GM21723 (cell line): Measurements from ENCODE around the gene MEIS1.

Source experiments
- ATAC-seq: cut with Tn5 transposase; IDR thresholded peaks from one replicate; pipeline ENCODE4 v1.9.1; 2021; ENCODE audit warnings: mild to moderate bottlenecking, moderate library complexity; ENCODE audit not compliant: unreplicated experiment

The MEIS1 gene

DNA sequence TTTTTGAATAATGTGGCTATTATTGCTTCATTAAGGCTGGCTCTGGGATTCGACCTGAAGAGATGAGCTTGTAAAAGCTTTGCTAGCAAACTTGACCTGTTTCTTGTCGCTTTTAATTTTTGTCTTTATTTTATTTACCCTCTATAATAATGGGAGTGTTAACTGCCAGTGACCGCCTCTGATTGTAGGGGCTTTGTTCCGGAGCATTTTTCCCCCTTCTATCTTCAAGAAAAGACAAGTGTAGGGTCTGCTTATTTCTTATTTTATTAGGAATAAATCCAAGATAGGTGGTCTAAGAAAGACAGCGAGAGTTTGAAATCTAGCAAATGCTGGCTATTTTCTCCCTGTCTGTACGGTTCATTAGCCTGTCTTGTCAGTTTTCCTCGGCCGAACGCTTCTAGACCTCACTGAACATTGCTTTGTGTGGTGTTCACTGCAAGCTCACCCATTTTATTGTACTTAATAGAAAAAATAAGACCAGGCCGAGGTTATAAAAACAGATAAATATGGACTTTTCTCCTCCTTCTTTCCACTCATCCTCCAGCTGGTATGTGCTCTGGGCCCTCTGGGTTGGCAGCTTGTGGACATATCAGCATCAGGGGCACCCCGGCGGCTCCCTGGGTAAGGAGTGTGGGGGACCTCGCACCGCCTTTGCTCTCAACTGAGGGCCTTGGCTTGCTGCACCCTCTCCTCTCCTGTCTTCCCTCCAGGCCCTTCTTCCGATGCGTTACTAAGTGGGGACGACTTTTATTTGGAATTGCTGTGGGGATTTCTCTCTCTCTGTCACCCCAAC lies 8.5 kb downstream of the MEIS1 start:
- no peak for ATAC-seq

DNA sequence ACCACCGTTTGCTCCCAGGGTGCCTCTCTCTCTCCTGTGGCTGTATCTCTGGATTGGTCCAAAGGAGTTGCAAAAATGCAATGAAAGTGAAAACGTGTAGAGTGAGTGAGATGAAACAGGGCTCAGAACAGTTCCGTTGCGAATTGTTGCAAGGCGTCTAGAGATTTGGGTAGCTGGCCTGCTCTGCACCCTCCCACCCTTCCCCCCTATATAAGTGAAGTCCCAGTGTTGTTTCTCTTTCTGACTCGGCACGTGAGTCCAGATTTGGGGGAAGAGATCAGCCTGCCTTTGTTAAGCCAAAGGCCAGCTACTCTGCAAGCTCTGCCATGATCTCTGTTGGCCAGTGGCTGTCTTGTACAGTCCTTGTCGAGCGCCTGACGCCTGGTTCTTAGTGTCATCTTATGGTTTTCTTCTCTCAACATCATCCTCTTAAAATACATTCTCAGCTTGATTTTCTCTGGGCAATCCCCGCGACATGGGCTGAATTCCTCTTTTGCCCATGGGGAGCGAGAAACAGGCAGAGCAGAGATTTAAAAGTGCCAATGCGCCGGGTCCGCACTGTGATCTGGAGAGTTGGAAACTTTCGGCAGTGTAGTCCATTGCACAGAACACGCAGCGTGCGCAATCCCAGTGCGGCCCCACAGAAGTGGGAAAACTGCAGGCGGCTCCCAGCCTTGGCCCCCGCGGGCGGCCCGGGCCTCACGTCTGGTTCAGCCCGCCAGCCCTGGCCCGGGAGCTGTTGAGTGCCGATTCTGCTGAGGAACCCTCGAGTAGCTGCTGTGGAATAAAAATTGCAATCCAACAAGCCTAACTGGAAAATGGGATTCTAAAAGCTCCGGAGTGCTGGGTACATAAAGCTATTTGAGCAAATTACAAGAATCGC lies 9.3 kb downstream of the MEIS1 start:
- ATAC-seq: no peak

DNA sequence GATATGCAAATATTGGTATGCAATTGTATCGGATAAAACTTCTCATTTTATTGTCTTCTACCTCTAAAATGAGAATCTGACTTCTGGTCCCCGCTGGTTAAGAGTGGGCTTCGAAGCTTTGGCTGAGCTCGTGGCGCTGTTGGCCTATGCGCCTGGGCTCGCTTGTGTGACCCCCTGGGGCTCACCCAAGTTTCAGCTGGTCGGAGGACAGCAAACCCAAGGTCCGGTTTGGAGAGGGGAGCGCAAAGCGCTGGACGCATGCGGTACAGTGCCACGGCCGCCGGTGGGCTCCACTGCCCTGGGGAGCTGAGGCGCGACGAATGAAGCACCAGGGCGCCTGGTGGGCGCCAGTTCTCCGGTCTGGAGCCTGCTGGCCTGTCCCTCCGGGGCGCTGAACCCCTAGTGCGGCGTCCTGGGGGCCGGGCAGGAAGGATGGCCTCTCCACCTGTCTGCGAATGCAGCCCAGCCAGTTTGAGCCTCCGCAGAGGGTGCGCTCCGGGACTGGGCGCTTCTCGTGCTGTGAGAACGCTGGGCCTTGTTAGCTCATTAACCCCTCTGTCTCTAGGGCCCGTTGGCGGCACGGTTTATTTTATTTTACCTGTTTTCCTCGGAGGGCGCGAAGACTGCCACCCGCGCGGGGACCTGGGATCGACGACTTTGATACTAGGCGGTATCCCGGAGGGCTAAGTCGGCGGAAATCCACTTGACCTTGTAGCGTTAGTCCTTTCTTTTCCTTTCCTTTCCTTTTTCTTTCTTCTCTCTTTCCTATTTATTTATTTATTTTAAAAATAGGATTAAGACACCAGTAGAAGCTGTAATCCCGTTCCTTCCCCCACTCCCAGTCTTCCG lies 10.4 kb downstream of the MEIS1 start:
- no peak for ATAC-seq

DNA sequence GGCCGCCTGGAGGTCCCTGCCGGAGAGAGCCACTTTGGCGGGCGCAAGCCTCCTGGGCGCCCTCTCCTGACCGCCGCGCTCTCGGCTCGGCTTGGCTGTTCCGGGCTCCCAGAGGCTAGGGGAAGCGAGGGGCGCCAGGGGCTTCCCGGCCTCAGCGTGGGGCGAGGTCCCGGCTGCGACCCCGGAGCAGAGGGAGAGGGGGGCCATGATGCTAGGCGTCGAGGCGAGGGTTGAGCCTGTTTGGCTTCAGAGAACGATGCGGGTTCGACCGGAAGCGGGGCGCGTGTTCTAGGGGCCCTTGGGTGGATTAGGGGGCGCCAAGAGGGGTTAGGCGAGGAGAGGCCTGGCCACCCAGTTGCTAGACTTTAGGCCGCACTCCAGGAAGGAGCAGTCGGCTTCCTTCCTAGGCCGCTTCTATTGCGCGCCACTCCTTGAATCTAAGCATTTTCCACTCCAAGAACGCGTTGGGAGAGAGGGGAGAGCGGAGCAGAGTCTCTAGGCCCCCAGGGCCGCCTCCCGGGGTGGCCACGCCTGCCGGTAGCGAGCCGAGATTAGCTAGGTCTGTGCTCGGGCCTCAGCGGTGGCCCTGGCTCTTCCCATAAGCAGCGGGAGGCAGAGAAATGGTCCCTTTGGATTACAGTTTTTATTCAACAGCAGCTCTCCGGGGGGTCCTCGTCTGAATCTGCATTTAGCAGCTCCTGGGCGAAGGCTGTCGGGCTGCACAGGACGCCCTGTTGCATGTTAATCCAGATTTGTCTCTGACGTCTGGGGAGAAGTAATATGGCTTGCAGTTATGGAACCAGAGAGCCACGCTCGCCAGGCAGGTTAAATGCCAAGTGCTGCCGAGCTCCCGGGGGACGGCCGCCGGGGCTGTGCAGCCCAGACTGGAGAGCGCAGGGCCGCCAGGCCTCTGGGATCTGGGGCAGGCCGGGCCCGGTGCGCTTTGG lies 11.3 kb downstream of the MEIS1 start:
- no peak for ATAC-seq

DNA sequence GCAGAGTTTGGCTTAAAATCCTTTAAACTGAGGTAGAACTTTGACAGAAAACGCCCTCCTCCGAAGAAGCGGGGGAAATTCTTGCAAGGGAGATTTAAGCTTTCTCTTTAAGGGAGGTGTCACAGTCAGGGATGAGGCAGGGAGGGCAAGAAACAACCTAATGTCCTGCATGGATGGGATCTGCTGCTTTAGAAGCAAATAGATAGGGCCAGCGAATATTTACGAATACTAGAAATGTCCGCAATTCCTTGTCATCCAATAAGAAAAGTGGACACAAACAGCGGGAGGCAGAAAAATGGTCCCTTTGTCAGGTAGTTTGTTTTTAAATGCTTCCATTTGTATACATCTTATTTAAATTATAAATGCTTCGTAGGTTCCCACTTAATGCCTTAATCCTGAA lies 12.0 kb downstream of the MEIS1 start:
- ATAC-seq: no peak

DNA sequence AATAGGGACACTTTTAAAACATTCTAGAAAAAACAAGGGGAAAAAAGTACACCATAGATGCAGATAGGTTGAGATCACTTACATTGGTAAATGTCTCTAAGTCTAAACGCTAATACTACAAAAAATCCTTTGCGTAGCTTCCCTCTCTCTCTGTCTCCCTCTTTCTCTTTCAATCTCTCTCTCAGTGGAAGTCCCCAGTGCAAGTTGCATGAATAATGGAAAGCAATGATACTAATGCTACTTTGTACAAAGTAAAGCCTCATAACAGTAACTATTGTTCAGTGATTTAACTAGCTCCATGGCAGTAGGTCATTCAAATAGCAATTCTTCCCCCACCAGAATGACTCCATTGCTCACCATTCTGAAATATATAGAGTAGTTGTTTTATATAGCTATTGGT lies 12.8 kb downstream of the MEIS1 start:
- ATAC-seq: no peak

DNA sequence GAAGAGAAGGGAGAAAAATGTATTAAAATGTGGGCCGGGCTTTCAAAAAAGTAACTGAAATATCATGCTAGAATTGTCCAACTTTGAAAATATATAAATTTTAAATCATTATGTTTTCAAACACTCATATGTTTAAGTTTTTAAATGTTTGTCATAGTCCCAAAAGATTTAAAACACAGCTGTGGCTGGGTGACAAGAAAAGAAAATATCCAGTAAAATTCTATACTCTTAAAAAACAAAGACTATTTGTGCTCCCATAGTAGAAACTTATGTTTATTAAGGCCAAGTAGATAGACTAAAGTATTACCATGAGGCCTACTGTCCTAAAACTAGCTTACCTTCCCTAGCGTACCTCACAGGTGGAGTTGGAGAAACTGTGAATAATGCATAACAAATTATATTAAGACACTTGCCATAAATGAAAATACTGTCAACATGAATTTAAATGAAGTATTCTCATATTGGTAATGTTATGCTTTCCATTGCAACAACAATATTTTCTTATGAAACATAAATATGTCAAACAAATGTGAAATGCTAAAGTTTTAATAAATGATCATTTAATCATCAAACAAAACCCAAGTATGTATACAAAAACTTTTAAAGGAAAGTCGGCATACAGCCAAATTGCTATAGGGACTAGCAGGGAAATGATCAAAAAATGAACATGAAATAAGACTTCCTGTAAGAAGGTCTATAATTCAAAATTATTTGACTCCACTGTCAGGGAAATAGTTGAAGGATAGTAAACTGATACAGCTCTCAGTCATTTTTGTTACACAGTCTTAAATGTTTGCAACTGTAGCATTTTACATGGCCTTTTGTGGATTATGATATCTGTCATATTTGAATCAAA lies 13.4 kb downstream of the MEIS1 start:
- ATAC-seq: no peak

DNA sequence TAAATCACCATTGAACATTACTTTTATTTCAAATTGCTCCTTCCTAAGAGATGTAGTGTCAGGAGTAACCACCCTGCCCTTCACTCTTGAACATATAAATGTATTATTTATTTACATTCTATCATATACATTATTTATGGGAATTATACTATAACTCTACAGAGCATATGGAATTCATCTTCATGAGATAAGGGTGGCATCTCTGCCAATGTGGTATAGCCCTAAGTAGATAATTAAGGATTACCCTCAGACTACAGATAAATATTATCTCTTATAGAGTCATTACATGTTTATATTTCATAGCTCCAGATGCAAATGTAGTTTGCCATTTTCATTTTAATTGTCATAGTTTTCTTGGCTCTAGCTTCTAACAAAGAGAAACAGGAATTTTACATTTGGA lies 17.3 kb downstream of the MEIS1 start:
- no peak for ATAC-seq

DNA sequence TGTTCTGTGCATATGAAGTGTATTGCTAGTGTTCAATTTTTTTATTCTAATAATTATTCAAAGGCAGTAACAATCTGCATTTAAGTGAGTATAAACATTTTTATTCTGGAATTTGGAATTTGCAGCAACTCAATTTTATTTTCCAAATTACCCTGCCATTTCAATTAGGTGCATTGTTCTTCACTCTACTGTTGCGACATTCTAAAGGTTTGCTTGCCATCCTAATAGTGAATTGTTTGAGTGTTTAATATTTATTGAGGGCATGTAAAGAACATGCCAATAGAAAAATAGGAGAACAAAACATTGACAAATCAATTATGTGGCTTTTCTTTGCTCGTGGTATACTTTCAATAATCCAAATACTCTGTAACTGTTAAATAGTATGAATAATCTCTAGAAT lies 18.0 kb downstream of the MEIS1 start:
- ATAC-seq: no peak

DNA sequence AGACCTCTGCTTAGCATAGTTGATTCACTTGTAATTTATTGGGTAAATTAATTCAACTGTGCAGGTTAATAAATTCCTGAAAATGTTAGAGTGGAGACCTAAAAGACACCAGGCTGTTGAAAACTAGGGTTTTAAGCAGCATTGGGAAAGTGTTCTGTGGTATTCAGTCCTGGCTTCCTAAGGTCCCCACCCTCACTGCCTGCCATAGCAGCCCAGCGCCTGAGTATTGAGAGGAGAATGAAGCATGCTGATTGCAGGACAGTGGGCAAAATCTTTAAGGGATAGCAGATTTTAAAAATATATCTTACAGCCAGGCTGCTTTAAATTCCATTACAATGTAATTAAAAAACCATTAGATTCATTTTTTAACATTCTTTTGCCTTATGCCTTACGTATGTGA lies 20.6 kb downstream of the MEIS1 start:
- no peak for ATAC-seq

DNA sequence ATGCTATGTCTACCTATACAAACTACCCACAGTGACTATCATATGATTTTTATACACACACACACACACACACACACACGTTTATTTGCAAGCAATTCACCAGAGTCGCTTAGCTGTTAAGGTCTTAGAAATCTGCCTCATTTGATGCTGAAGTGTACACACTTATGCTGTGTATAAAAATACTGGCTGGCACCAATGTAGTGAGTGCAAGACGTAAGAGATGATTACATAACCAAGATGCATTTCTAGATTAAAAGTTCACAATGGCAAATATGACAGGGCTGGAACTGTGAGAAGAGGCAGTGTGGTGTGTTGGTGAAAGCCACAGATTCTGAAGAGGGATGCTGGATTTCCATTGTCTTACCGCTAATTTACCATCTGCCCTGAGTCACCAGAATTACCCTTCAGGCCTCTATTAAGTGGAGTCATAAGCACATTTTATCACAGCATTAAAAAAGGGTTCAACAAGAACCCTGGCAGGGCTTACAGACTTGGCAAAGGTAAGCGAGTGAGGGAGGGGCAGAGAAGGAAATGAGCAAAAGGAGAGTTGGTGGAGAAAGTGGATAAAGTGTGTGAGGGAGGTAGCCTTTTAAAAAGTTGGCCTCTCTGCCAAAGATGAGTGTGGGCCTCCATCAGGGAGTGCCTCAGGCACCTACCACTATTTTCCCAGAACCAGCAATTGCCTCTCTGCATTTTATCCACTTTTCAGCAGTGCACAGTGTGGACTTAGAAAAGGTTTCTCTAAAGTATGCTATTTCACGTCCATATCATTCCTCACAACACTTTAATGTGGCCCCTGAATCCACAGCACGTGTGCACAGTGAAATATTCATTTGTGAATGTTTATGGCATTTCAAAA lies 21.5 kb downstream of the MEIS1 start:
- ATAC-seq: no peak

DNA sequence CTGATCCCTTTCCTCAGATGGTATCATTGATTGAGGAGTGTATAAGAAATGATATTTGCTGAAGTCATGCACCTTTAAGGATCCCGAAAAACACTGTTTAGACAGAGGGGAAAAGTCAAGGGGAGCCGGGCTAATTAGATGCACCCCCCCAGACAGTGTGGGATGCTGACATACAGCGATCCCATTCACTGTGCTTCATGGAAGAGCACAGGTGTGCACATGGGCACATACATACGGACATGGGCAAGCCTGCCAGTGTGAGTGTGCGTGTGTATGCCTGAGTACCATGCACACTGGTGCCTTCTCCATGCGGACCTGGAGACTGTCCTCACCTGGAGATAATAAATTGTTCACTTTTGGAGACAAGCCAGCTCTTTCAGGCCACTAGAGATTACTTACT lies 22.6 kb downstream of the MEIS1 start:
- ATAC-seq: no peak

DNA sequence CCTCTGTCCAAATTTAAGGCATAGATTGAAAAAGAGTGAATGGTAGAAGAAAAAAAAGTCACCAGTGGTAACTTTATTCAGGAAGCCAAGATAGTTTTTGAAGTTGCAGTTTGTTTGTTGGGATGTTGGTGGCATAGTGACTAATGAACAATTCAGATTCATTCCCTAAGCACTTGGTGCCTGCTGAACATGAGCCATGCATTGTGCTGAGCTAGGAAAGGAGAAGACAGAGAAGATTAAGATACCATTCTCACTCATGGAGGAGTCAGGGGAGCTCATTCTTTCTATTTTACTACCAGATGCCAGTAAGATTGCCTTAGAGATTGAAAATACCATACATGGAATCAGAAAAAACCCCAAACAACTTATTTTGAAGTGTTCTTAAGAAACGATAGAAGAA lies 25.1 kb downstream of the MEIS1 start:
- ATAC-seq: no peak

DNA sequence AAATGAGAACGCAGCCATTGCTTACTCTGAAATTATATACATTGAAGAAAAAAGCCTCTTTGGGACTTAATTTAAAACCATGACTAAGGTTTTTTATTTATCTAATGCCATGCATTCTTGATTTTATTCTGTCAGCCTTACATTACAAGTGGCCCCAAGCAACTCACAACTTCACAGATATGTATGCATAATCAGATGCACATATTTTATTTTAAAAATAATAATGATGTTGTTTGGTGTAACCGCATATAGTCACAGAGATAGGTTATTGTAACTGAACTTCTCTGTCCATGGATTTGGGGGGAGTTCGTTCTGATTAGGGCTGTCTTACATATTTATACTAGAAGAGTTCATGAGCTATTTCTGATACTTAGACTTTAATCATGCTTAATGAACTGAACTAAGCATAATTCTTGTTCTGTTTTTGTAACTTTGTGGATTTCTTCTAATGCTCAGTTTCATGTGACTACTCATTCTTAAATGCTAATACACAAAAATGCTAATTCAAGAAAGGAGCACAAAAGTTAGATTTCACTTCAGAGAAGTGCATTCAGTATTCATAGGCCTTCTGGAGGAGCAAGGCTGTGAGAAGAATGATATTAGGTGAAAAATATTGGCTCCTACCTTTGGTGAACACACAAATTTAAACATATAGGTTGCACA lies 26.2 kb downstream of the MEIS1 start:
- no peak for ATAC-seq

DNA sequence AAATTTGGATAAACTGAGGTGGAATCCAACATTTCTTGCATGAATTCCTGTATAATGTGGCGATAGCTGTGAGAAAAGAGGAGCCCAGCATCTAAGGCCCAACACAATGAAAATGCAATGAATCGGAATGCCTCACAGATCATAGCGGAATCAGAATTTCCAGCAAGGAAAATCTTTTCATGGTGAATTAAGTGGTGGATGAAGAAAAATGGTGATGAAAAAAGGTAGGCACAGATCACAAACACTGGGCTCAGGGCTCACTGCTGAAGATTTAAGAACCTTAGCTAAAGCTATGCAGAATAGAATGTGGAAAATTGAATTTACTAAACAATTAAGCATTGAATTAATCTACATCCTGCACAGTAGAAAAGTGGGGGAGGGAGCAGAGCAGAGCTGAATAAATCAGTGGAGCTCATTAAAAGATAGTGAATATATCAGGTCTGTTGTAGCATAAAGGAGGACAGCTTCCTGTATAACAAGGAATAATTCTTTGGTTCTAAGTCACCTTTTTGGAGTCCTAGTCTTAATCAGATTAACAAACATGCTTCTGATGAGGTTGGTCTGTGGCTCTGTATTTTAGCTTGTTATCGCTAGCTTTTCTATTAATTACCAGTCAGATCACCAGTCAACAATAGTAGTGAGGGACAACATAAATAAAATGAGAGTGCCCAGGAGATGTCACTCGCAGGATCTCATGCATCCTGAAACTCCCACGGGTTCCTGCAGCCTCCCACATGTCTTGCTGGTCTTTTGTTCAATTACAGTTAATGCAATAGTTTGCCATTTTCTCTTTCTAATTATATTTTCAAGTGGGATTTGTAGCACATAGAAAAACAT lies 27.0 kb downstream of the MEIS1 start:
- ATAC-seq: no peak

DNA sequence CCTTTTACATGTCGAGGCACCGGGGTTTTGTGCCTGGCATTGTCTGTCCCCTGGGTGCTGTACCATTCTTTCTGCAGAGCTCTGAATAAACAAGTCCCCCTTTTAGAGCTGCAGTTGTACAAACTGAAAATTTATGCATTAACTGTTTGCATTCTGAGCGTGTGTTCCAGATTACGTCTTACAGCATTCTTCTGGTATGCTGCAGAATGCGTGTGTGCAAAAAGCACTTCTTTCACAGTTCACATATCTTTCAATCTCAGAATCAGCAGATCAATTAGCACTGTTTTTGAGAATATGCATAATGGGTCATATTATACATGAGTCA lies 27.5 kb downstream of the MEIS1 start:
- no peak for ATAC-seq

DNA sequence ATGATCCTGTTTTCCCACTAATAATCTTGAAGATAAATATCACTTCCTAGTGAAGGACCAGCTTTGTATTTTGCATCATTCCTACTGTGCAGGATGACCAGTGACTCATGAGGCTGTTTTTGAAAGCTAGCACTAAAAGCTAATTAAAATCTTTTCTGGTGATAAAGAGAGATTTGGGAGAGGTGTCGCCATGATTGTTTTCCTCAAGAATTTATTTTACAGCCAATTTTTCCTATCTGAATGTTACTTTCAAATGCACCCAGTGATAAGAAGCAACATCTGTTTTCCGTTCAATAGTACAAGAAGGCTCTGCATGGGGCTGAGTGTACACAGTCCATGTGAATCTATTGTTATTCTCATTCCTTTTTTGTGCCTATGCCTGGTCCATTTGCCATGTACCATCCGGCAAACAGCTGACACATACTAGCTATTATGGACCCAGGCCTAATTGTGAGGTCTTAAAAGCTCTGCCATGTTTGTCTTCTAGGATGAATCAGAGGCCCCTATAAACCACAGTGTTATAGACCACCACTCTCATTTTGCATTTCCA lies 28.4 kb downstream of the MEIS1 start:
- ATAC-seq: no peak
